HFFc6 (cell line): Measurements from ENCODE around the gene RRP9. TPM values are rescaled to one million over a fixed set of nuclear protein-coding genes. Genes with fewer than 3 reads are reported as not detected.

ENCODE experiments used
- DNase-seq: peaks from one replicate; pipeline ENCODE4 v3.0.0-alpha.2; 2018
- H3K27ac Mint-ChIP-seq: 2 replicates; pipeline ENCODE4 v1.8.0; 2020; ENCODE audit warnings: mild to moderate bottlenecking, mixed read lengths
- H3K27me3 Mint-ChIP-seq: 2 replicates; pipeline ENCODE4 v1.8.0; 2021; ENCODE audit warnings: mild to moderate bottlenecking, moderate library complexity, mixed read lengths; ENCODE audit not compliant: insufficient read depth
- H3K36me3 Mint-ChIP-seq: 2 replicates; pipeline ENCODE4 v1.8.0; 2021; ENCODE audit warnings: low read depth, mixed read lengths
- H3K4me1 Mint-ChIP-seq: 2 replicates; pipeline ENCODE4 v1.8.0; 2020; ENCODE audit warnings: low read depth, mixed read lengths
- H3K4me3 Mint-ChIP-seq: 2 replicates; pipeline ENCODE4 v1.8.0; 2020; ENCODE audit warnings: mild to moderate bottlenecking, moderate library complexity, mixed read lengths
- H3K9me3 Mint-ChIP-seq: 2 replicates; pipeline ENCODE4 v1.8.0; 2020; ENCODE audit warnings: mild to moderate bottlenecking, mixed read lengths
- CTCF ChIP-seq: fragments of 200-600 bp; sonication (generic); IDR thresholded peaks from 2 replicates; pipeline ENCODE4 v1.5.0; 2021; ENCODE audit warnings: antibody characterized with exemption, mild to moderate bottlenecking
- total RNA-seq, 6 experiments: library from RNA; stranded (reverse); fragmentation: NEBNext Ultra II Directional; extraction: Animal tissue kit (Norgen Biotek cat#: 25700); gene quantifications; 2 replicates in 1 of 6; 3 replicates in 5 of 6; pipeline ENCODE4 v1.2.3, GENCODE V29; 2021

Gene RRP9
- total RNA-seq, 6 experiments from 2014 or later: 30.0 to 36.6 (median 32.5) TPM

DNA sequence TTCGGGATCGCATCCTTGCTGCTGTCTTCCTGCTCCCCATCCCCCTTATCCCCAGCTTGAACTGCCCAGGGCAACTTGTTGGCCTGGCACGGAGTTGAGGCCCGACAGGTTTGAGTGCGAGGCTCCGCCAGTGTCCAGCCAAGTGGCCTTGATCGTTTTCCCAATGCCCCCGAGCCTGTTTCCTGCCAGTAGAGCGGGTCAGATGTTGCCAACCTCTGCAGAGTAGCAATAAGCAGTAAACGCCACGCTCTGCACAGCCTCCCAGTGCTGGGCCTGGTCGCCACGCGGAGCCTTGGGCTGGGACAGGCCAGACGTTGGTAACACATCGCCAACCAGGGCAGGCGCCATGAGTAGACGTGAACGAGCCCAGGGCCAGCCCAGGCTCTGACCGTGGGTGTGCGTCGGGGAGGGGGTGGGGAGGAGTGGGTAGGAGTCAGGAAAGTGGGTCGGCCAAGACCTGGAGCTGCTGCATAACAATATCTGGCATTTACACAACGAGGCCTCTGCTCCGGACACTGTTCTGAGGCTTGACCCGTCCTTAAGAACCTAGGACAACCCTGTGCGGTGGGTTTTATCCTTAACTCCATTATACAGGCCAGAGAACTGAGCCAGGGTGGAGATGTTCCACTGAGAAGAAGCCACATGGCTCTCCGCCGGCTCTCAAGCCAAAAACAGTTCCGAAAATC lies 32.7 kb upstream of the RRP9 start:
- Mint-ChIP-seq H3K4me1 (peaks cover 22% of the 10 kb centered on the region), H3K4me3 (peak overlapping the region; percentile 97), H3K27ac (peak overlapping the region; percentile 94), H3K36me3 (no peaks in the 10 kb centered on the region; the same call in 1 of the 2 replicates), H3K9me3 (no peaks in the 10 kb centered on the region), H3K27me3 (no peaks in the 10 kb centered on the region)
- peak; percentile 70 for TF ChIP-seq CTCF
- no peak for DNase-seq

GRCh38 chr3:51971350-51971749 lies 29.6 kb upstream of the RRP9 start:
- Mint-ChIP-seq H3K36me3 (no peaks in the 10 kb centered on the region; the same call in 1 of the 2 replicates), H3K27ac (no peak overlapping the region), H3K27me3 (no peaks in the 10 kb centered on the region), H3K4me3 (no peak overlapping the region), H3K9me3 (no peaks in the 10 kb centered on the region), H3K4me1 (peaks cover 26% of the 10 kb centered on the region)
- DNase-seq: no peak
- no peak for TF ChIP-seq CTCF

GRCh38 chr3:51970606-51971300 lies 29.0 kb upstream of the RRP9 start:
- no peaks in the 10 kb centered on the region for H3K27me3 Mint-ChIP-seq
- no peak overlapping the region for H3K27ac Mint-ChIP-seq
- no peak overlapping the region for H3K4me3 Mint-ChIP-seq
- no peaks in the 10 kb centered on the region; the same call in 1 of the 2 replicates for H3K36me3 Mint-ChIP-seq
- no peak for DNase-seq
- peaks cover 26% of the 10 kb centered on the region for H3K4me1 Mint-ChIP-seq
- H3K9me3 Mint-ChIP-seq: no peaks in the 10 kb centered on the region
- no peak for TF ChIP-seq CTCF

DNA sequence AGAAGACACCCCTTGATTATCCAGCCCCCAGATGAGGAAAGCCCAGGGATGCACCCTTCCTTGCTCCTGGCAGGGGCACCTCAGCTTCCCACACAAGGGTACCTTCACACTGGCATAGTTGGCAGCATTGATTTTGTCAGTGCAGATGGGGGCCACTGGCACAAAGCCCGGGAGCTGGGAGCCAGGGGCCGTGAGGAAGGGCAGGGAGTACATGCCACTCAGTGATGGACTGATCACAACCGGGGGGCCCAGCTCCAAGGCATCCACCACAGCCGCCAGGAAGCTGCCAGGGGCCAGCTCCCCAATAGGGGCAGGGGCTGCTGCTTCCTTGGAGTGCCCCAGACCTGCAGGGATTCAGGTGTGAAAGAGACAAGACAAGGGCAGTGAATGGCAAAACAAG lies 28.1 kb upstream of the RRP9 start:
- H3K9me3 Mint-ChIP-seq: no peaks in the 10 kb centered on the region
- no peak overlapping the region for H3K27ac Mint-ChIP-seq
- no peak overlapping the region for H3K4me3 Mint-ChIP-seq
- no peaks in the 10 kb centered on the region; the same call in 1 of the 2 replicates for H3K36me3 Mint-ChIP-seq
- DNase-seq: no peak
- H3K27me3 Mint-ChIP-seq: no peaks in the 10 kb centered on the region
- no peak for TF ChIP-seq CTCF
- H3K4me1 Mint-ChIP-seq: peaks cover 27% of the 10 kb centered on the region

DNA sequence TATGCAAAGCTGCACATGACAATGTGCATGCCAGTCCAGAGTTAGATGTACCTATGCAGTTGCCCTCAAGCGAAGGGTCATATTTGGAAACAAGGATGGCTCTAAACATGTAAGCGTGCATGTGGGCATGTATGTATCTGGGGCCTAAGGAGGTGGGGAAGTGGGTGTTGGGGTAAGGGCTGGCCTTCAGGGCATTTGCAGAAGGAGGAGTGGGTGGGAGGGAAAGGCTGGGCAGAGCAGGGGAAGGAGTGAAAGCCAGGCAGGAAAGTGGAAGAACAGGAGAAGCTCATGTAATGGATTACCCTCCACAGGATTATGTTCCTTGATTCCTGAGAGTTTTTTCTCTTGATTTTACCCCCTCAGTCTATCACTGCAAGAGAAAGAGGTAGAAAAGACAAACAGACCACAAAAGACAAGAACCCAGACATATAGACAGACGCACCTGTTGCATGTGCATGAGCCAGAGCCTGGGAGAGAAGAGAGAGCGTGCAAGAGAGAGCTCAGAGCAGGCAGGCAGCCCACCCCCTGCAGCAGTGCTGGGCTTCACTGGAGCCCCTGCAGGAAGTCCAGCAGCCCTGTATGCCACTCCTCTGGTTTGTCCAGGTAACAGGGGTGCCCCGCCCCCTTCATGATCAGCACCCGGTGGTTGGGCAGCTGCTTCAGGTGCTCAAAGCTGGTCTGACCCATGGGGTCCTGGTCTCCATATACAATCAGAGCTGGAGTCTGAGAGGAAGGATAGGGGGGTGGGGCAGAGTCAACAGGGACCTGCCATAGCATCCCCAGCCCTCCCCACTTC lies 27.4 kb upstream of the RRP9 start:
- TF ChIP-seq CTCF: no peak
- H3K36me3 Mint-ChIP-seq: no peaks in the 10 kb centered on the region; the same call in 1 of the 2 replicates
- DNase-seq: no peak
- H3K4me1 Mint-ChIP-seq: peaks cover 28% of the 10 kb centered on the region
- no peaks in the 10 kb centered on the region; the same call in 1 of the 2 replicates for H3K27me3 Mint-ChIP-seq
- H3K9me3 Mint-ChIP-seq: no peaks in the 10 kb centered on the region
- H3K4me3 Mint-ChIP-seq: no peak overlapping the region
- no peak overlapping the region; the same call in 1 of the 2 replicates for H3K27ac Mint-ChIP-seq
